ENCODE data around the gene USP33. TPM values are rescaled to one million over a fixed set of nuclear protein-coding genes. Genes with fewer than 3 reads are reported as not detected.
A peak's percentile ranks its signal among the peaks of the same experiment; 100 is the strongest.

USP33 gene
- 10 to 100 TPM; 57.1 to 65.0 (median 60.6) TPM for total RNA-seq
- long read RNA-seq, donor 1, full-length matches to known transcripts: 32 of 70 reads
- long read RNA-seq, donor 1, partial matches to known transcripts: 10 of 70 reads
- long read RNA-seq, donor 1, other reads (novel, unspliced or antisense): 28 of 70 reads
- long read RNA-seq, donor 2, partial matches to known transcripts: 10 of 13 reads
- long read RNA-seq, donor 2, other reads (novel, unspliced or antisense): 3 of 13 reads

GRCh38 chr1:77759071-77760028 lies at the start of gene USP33:
Gene USP33 (minus strand): TSS chr1:77759852. CDS start chr1:77741697, 18,155 bp downstream.
- DNase-seq: peak; percentile 94 to 95 (median 95)
- Histone ChIP-seq H3K4me1 (ENCODE audit: low read depth) (peaks cover 11% of the 10 kb centered on the region), H3K4me3 (peak within 1 kb of the TSS; percentile 97), H3K9me3 (no peaks in the 10 kb centered on the region), H3K36me3 (ENCODE audit: low read depth) (no peaks in the 10 kb centered on the region)
- intact Hi-C loops (cut with DNase I, micrococcal nuclease): no loop called here
- TF ChIP-seq CTCF (IDR thresholded peaks at IDR 0.05): no peak
- peak; percentile 99 for ATAC-seq

- DNase-seq: no peak
- no peaks in the 10 kb centered on the region for H3K4me1 ChIP-seq (ENCODE audit: low read depth)
- H3K4me3 ChIP-seq: no peak overlapping the region
- no peaks in the 10 kb centered on the region for H3K9me3 ChIP-seq
- H3K36me3 ChIP-seq (ENCODE audit: low read depth): no peaks in the 10 kb centered on the region
- intact Hi-C loops (cut with DNase I, micrococcal nuclease): no loop called here
- no peak for ATAC-seq
- TF ChIP-seq CTCF (IDR thresholded peaks at IDR 0.05): no peak
These were observed 43.7 kb upstream of the USP33 start for GRCh38 chr1:77803371-77803770.

GRCh38 chr1:77802026-77802425 lies 42.4 kb upstream of the USP33 start:
- intact Hi-C loops (cut with DNase I, micrococcal nuclease): no loop called here
- H3K4me3 ChIP-seq: no peak overlapping the region
- no peak for TF ChIP-seq CTCF (IDR thresholded peaks at IDR 0.05)
- ATAC-seq (no peak), DNase-seq (no peak)
- H3K4me1 ChIP-seq (ENCODE audit: low read depth): no peaks in the 10 kb centered on the region
- H3K36me3 ChIP-seq (ENCODE audit: low read depth): no peaks in the 10 kb centered on the region
- H3K9me3 ChIP-seq: no peaks in the 10 kb centered on the region

GRCh38 chr1:77797991-77798390 lies 38.3 kb upstream of the USP33 start:
- Histone ChIP-seq H3K36me3 (ENCODE audit: low read depth) (no peaks in the 10 kb centered on the region), H3K9me3 (no peaks in the 10 kb centered on the region), H3K4me1 (ENCODE audit: low read depth) (no peaks in the 10 kb centered on the region), H3K4me3 (no peak overlapping the region)
- ATAC-seq (no peak), DNase-seq (no peak)
- TF ChIP-seq CTCF (IDR thresholded peaks at IDR 0.05): no peak
- intact Hi-C loops (cut with DNase I, micrococcal nuclease): no loop called here

- no peak for DNase-seq
- intact Hi-C loops (cut with DNase I, micrococcal nuclease): no loop called here
- H3K36me3 ChIP-seq (ENCODE audit: low read depth): no peaks in the 10 kb centered on the region
- no peaks in the 10 kb centered on the region for H3K9me3 ChIP-seq
- H3K4me1 ChIP-seq (ENCODE audit: low read depth): no peaks in the 10 kb centered on the region
- no peak overlapping the region for H3K4me3 ChIP-seq
- TF ChIP-seq CTCF (IDR thresholded peaks at IDR 0.05): no peak
- ATAC-seq: no peak
These were observed 37.2 kb upstream of the USP33 start for GRCh38 chr1:77796695-77797405.
